ENCODE results near the gene MALRD1. TPM values are rescaled to one million over a fixed set of nuclear protein-coding genes. Genes with fewer than 3 reads are reported as not detected.
A peak's percentile ranks its signal among the peaks of the same experiment; 100 is the strongest.

Gene MALRD1
- total RNA-seq, 1 donor from 2014 or later = 0.11 TPM

DNA sequence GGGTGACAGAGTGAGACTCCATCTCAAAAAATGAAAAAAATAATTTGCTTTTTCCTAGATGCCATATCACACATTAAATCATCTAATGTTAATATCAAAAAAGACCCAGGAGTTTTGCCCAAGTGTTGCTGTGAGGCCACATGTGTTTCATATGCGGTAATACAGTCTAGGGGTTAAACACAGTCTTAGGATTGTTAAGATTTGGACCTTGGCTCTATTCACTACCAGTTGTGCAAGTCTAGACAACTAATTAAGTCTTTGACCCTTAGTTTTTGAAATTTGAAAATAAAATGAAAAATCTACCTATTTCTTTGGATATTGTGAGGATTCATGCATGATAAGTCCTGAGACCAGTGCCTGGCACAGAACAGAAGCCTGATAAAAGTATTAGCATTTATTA lies 14.9 kb upstream of the MALRD1 start:
- H3K9me3 ChIP-seq (ENCODE audit: low read depth) = no peaks in the 10 kb centered on the region
- H3K27me3 ChIP-seq = no peaks in the 10 kb centered on the region
- Mint-ChIP-seq H3K27me3 (ENCODE audit: insufficient read depth, low read depth) (peaks cover 2% of the 10 kb centered on the region), H3K4me3 (no peak overlapping the region), H3K27ac (no peak overlapping the region), H3K4me1 (no peaks in the 10 kb centered on the region), H3K36me3 (no peaks in the 10 kb centered on the region), H3K9me3 (peaks cover 2% of the 10 kb centered on the region)
- H2AFZ ChIP-seq (replicated peaks) = no peak overlapping the region
- H3K4me1 ChIP-seq = no peaks in the 10 kb centered on the region
- H3K79me2 ChIP-seq (ENCODE audit: low read depth) = no peaks in the 10 kb centered on the region
- H3K27ac ChIP-seq = no peak overlapping the region
- no peak overlapping the region for H3K9ac ChIP-seq
- H3K4me2 ChIP-seq = no peak overlapping the region
- no peak for DNase-seq (ENCODE audit: low spot score)
- TF ChIP-seq EZH2 (IDR thresholded peaks at IDR 0.05) (no peak), EZH2phosphoT487 (IDR thresholded peaks at IDR 0.05) (no peak)
- TF ChIP-seq, protein P1, sequence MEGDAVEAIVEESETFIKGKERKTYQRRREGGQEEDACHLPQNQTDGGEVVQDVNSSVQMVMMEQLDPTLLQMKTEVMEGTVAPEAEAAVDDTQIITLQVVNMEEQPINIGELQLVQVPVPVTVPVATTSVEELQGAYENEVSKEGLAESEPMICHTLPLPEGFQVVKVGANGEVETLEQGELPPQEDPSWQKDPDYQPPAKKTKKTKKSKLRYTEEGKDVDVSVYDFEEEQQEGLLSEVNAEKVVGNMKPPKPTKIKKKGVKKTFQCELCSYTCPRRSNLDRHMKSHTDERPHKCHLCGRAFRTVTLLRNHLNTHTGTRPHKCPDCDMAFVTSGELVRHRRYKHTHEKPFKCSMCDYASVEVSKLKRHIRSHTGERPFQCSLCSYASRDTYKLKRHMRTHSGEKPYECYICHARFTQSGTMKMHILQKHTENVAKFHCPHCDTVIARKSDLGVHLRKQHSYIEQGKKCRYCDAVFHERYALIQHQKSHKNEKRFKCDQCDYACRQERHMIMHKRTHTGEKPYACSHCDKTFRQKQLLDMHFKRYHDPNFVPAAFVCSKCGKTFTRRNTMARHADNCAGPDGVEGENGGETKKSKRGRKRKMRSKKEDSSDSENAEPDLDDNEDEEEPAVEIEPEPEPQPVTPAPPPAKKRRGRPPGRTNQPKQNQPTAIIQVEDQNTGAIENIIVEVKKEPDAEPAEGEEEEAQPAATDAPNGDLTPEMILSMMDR (IDR thresholded peaks at IDR 0.05) = no peak
- no peak overlapping the region for H3K4me3 ChIP-seq
- H3K36me3 ChIP-seq = no peaks in the 10 kb centered on the region
- no peaks in the 10 kb centered on the region for H3F3A ChIP-seq (ENCODE audit: low read depth)
- H4K20me1 ChIP-seq (ENCODE audit: low read depth) = no peaks in the 10 kb centered on the region

DNA sequence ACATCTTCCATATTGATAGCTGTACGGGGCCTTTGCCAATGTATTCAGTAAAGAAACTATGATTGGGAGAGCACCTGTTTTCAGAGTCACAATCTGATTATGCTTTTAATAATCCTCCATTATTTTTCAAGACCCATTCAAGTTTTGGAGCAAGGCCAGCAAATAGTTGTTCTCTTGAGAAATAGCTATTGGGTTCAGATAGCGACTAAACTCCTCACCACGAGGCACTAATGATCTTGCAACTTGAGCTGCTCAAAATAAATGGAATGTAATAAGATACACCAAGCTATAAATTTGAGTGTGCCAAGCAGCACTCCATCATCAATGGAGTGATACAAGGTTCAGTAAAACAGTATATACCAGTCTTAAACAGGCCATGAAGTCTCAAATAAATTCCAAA lies 7.4 kb upstream of the MALRD1 start:
- Histone ChIP-seq H3K27me3 (no peaks in the 10 kb centered on the region), H3K27ac (no peak overlapping the region), H3K9me3 (ENCODE audit: low read depth) (no peaks in the 10 kb centered on the region), H3K4me3 (no peak overlapping the region), H2AFZ (replicated peaks) (no peak overlapping the region), H3F3A (ENCODE audit: low read depth) (no peaks in the 10 kb centered on the region), H3K4me2 (no peak overlapping the region), H4K20me1 (ENCODE audit: low read depth) (no peaks in the 10 kb centered on the region), H3K9ac (no peak overlapping the region), H3K79me2 (ENCODE audit: low read depth) (no peaks in the 10 kb centered on the region), H3K36me3 (no peaks in the 10 kb centered on the region), H3K4me1 (no peaks in the 10 kb centered on the region)
- Mint-ChIP-seq H3K4me3 (no peak overlapping the region), H3K36me3 (no peaks in the 10 kb centered on the region), H3K9me3 (no peaks in the 10 kb centered on the region), H3K27me3 (ENCODE audit: insufficient read depth, low read depth) (peaks cover under 1% of the 10 kb centered on the region), H3K27ac (no peak overlapping the region), H3K4me1 (no peaks in the 10 kb centered on the region)
- TF ChIP-seq EZH2 (IDR thresholded peaks at IDR 0.05) = no peak
- no peak for TF ChIP-seq EZH2phosphoT487 (IDR thresholded peaks at IDR 0.05)
- TF ChIP-seq, protein P1 (IDR thresholded peaks at IDR 0.05) = no peak
- no peak for DNase-seq (ENCODE audit: low spot score)

DNA sequence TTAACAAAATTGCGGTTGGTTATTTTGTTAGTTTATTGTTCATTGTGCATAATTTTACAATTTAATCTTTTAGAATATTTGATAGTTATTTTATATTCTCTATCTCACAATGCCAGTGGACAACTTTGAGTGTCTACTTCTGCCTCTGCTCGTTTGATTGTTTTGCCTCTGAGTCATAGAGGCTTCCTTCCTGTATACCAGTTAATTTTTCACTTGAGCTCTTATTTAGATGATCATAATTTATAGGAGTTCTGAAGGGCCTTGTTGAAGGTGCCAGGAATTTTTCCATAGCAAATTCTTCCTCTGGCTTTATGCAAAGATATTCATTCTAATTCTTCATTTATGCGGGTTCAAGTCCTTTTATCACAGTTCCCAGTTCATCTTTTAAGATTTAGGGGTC lies 5.2 kb upstream of the MALRD1 start:
- Histone ChIP-seq H3K27me3 (no peaks in the 10 kb centered on the region), H3K9ac (no peak overlapping the region), H2AFZ (replicated peaks) (no peak overlapping the region), H3K4me2 (no peak overlapping the region), H3K27ac (no peak overlapping the region), H3K4me1 (peaks cover 6% of the 10 kb centered on the region), H4K20me1 (ENCODE audit: low read depth) (no peaks in the 10 kb centered on the region), H3K36me3 (no peaks in the 10 kb centered on the region), H3K79me2 (ENCODE audit: low read depth) (no peaks in the 10 kb centered on the region), H3F3A (ENCODE audit: low read depth) (no peaks in the 10 kb centered on the region), H3K9me3 (ENCODE audit: low read depth) (no peaks in the 10 kb centered on the region), H3K4me3 (no peak overlapping the region)
- Mint-ChIP-seq H3K9me3 (no peaks in the 10 kb centered on the region), H3K27ac (no peak overlapping the region), H3K4me3 (no peak overlapping the region), H3K36me3 (no peaks in the 10 kb centered on the region), H3K4me1 (no peaks in the 10 kb centered on the region), H3K27me3 (ENCODE audit: insufficient read depth, low read depth) (no peaks in the 10 kb centered on the region)
- no peak for DNase-seq (ENCODE audit: low spot score)
- TF ChIP-seq, protein P1 (IDR thresholded peaks at IDR 0.05) = no peak

DNA sequence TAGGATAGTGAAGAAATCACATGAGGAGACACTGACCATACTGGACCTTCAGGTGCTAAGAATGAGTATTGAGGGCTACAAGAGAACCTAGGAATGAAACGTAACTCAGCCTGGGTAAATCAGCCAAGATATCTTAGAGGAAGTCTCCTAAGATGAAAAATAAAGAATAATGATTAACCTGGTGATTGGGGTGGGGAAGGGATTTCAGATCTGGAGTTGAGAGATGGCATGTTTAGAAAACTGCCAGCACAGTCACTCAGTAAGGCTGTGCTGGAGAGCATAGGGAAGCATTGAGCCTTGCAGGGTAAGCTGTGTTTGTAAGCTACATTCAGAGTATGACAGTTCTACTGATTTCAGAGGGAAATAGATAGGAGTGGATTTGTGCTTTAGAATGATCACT lies 1.9 kb upstream of the MALRD1 start:
- Mint-ChIP-seq H3K4me1 (peaks cover 9% of the 10 kb centered on the region), H3K9me3 (no peaks in the 10 kb centered on the region), H3K36me3 (no peaks in the 10 kb centered on the region), H3K27me3 (ENCODE audit: insufficient read depth, low read depth) (no peaks in the 10 kb centered on the region), H3K27ac (peak overlapping the region; percentile 20), H3K4me3 (no peak overlapping the region)
- Histone ChIP-seq H4K20me1 (ENCODE audit: low read depth) (no peaks in the 10 kb centered on the region), H3K4me3 (no peak overlapping the region), H3K36me3 (no peaks in the 10 kb centered on the region), H3K79me2 (ENCODE audit: low read depth) (no peaks in the 10 kb centered on the region), H3K9ac (no peak overlapping the region), H3K27ac (no peak overlapping the region), H3F3A (ENCODE audit: low read depth) (peaks cover 6% of the 10 kb centered on the region), H3K4me1 (peaks cover 17% of the 10 kb centered on the region), H3K9me3 (ENCODE audit: low read depth) (no peaks in the 10 kb centered on the region), H3K4me2 (no peak overlapping the region), H3K27me3 (no peaks in the 10 kb centered on the region), H2AFZ (replicated peaks) (peak overlapping the region; percentile 41)
- no peak for TF ChIP-seq EZH2phosphoT487 (IDR thresholded peaks at IDR 0.05)
- TF ChIP-seq, protein P1 (IDR thresholded peaks at IDR 0.05) = no peak
- TF ChIP-seq EZH2 (IDR thresholded peaks at IDR 0.05) = no peak
- no peak for DNase-seq (ENCODE audit: low spot score)

Data from neural progenitor cell (in vitro differentiated cells).